ENCODE measurements around the gene UBE2D3.

- TF ChIP-seq EZH2phosphoT487 (IDR thresholded peaks at IDR 0.05; ENCODE audit: insufficient read depth, low read depth) (no peak), EZH2 (IDR thresholded peaks at IDR 0.05; ENCODE audit: insufficient read depth, poor library complexity, severe bottlenecking) (no peak)
Measured at GRCh38 chr4:102827674-102828496, 534 bp upstream of the UBE2D3 start.
